Esophagus squamous epithelium (tissue), 4 donors: ENCODE data around the gene PANK4.

ENCODE experiments used
- POLR2A ChIP-seq, 4 donors: fragments of 450-650 bp; IDR thresholded peaks; one replicate each; pipeline ENCODE4 v1.6.1; 2017; ENCODE audit warnings: antibody characterized with exemption in 4 of 4, mild to moderate bottlenecking in 4 of 4, moderate library complexity in 3 of 4
- TF ChIP-seq, protein P1 (sequence below), 6 experiments: fragments of 450-650 bp in 4 of 6; fragments of 200-600 bp in 2 of 6; sonication (generic) in 2 of 6; IDR thresholded peaks; one replicate each; pipeline ENCODE4 v1.5.1; 2016 to 2019; ENCODE audit warnings: antibody characterized with exemption in 6 of 6, mild to moderate bottlenecking in 4 of 6, moderate library complexity in 4 of 6

DNA sequence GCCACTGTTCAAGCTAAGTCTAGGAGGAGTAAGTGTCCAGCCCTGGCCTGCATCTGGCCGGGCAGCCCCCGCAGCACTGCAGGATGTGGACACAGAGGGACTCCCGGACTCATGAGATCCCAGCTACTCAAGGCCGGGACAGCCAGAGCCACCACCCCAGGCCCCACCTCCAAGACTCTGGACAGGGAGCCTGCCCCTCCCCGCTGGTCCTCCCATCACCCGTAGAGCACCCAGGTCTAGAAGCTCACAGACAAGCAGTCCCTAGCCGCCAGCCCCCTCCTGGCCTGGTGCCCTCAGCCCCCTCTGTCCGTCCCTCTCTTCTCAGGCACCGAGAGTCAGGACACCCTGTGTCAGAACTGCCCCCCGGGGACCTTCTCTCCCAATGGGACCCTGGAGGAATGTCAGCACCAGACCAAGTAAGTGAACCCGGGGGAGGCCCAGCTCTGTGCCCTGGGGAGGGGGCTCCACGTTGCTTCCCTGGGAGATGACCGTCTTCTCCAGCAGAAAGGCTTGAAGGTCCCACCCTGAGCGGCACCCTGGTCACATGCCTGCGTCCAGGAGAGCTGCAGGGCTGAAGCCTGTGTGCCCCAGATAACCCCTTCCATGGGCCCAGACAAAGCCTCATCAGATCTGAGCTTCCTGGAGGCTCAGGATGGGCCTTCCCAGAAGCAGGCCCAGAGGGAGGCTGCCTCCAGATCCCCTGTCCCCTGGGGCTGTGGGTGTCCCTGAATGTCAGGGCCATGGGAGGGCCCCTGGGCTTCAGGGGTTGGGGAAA lies 34.1 kb upstream of the PANK4 start:
- TF ChIP-seq, protein P1, sequence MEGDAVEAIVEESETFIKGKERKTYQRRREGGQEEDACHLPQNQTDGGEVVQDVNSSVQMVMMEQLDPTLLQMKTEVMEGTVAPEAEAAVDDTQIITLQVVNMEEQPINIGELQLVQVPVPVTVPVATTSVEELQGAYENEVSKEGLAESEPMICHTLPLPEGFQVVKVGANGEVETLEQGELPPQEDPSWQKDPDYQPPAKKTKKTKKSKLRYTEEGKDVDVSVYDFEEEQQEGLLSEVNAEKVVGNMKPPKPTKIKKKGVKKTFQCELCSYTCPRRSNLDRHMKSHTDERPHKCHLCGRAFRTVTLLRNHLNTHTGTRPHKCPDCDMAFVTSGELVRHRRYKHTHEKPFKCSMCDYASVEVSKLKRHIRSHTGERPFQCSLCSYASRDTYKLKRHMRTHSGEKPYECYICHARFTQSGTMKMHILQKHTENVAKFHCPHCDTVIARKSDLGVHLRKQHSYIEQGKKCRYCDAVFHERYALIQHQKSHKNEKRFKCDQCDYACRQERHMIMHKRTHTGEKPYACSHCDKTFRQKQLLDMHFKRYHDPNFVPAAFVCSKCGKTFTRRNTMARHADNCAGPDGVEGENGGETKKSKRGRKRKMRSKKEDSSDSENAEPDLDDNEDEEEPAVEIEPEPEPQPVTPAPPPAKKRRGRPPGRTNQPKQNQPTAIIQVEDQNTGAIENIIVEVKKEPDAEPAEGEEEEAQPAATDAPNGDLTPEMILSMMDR (IDR thresholded peaks at IDR 0.05): no peak
- TF ChIP-seq POLR2A (IDR thresholded peaks at IDR 0.05): no peak
